Memory B cell (primary cell): ENCODE results near the gene NCLN.
A peak's percentile ranks its signal among the peaks of the same experiment; 100 is the strongest.
"Not testable (repeated sequence)": the region's sequence is repeated elsewhere in the genome, so short reads cannot be mapped to it uniquely, and the experiment has no call there.

ENCODE experiments used
- ATAC-seq: fragments of 150-1000 bp; cut with Tn5 transposase; 2 replicates; pipeline ENCODE4 v1.10.0; 2021; ENCODE audit warnings: low read depth, mild to moderate bottlenecking, moderate library complexity
- DNase-seq, 2 donors: peaks; one replicate each; pipeline ENCODE4 v3.0.0; 2022; ENCODE audit warnings: low spot score in 2 of 2
- H3K27ac Mint-ChIP-seq: one replicate; pipeline ENCODE4 v1.8.0; 2022; ENCODE audit warnings: mild to moderate bottlenecking, moderate library complexity, mixed read lengths
- H3K27me3 Mint-ChIP-seq: one replicate; pipeline ENCODE4 v1.8.0; 2022; ENCODE audit warnings: mixed read lengths
- H3K36me3 Mint-ChIP-seq: one replicate; pipeline ENCODE4 v1.8.0; 2022; ENCODE audit warnings: mild to moderate bottlenecking, mixed read lengths
- H3K4me1 Mint-ChIP-seq: one replicate; pipeline ENCODE4 v1.8.0; 2022; ENCODE audit warnings: mixed read lengths
- H3K4me3 Mint-ChIP-seq: one replicate; pipeline ENCODE4 v1.8.0; 2022; ENCODE audit warnings: mild to moderate bottlenecking, moderate library complexity, mixed read lengths
- H3K9me3 Mint-ChIP-seq: one replicate; pipeline ENCODE4 v1.8.0; 2022; ENCODE audit warnings: mixed read lengths

NCLN gene

GRCh38 chr19:3184847-3185460 is 776 bp upstream of the NCLN start:
- Mint-ChIP-seq H3K36me3 (peaks cover 24% of the 10 kb centered on the region), H3K4me1 (peaks cover 44% of the 10 kb centered on the region)
- DNase-seq = no peak

GRCh38 chr19:3186160-3186688 is 494 bp downstream of the NCLN start:
- Mint-ChIP-seq H3K36me3 (peaks cover 17% of the 10 kb centered on the region), H3K9me3 (no peaks in the 10 kb centered on the region), H3K27ac (peak overlapping the region; percentile 66), H3K4me3 (peak overlapping the region; percentile 100), H3K4me1 (peaks cover 46% of the 10 kb centered on the region), H3K27me3 (no peaks in the 10 kb centered on the region)
- no peak for ATAC-seq
- DNase-seq = no peak

More at GRCh38 chr19:3184847-3185460, 776 bp upstream of the NCLN start:
- ATAC-seq = peak; percentile 25
- Mint-ChIP-seq H3K4me3 (peak overlapping the region; percentile 100), H3K9me3 (no peaks in the 10 kb centered on the region), H3K27ac (peak overlapping the region; percentile 93), H3K27me3 (no peaks in the 10 kb centered on the region)

- no peaks in the 10 kb centered on the region for H3K27me3 Mint-ChIP-seq
- peak overlapping the region; percentile 66 for H3K27ac Mint-ChIP-seq
- H3K4me1 Mint-ChIP-seq = peaks cover 46% of the 10 kb centered on the region
- no peaks in the 10 kb centered on the region for H3K9me3 Mint-ChIP-seq
- peak overlapping the region; percentile 100 for H3K4me3 Mint-ChIP-seq
- DNase-seq (no peak), ATAC-seq (no peak)
- peaks cover 17% of the 10 kb centered on the region for H3K36me3 Mint-ChIP-seq
Observed at GRCh38 chr19:3186891-3187661, 1.3 kb downstream of the NCLN start.

GRCh38 chr19:3187662-3188511 is 2.2 kb downstream of the NCLN start:
- Mint-ChIP-seq H3K27ac (no peak overlapping the region), H3K4me1 (peaks cover 44% of the 10 kb centered on the region), H3K36me3 (peaks cover 16% of the 10 kb centered on the region), H3K9me3 (no peaks in the 10 kb centered on the region), H3K27me3 (no peaks in the 10 kb centered on the region), H3K4me3 (peak overlapping the region; percentile 69)
- DNase-seq = no peak
- no peak for ATAC-seq

GRCh38 chr19:3188627-3189596 is 3.2 kb downstream of the NCLN start:
- peaks cover 17% of the 10 kb centered on the region for H3K36me3 Mint-ChIP-seq
- no peak overlapping the region for H3K27ac Mint-ChIP-seq
- peaks cover 37% of the 10 kb centered on the region for H3K4me1 Mint-ChIP-seq
- DNase-seq = no peak
- H3K4me3 Mint-ChIP-seq = peak overlapping the region; percentile 69
- H3K27me3 Mint-ChIP-seq = no peaks in the 10 kb centered on the region
- ATAC-seq = no peak
- H3K9me3 Mint-ChIP-seq = no peaks in the 10 kb centered on the region

GRCh38 chr19:3189702-3190469 is 4.2 kb downstream of the NCLN start:
- Mint-ChIP-seq H3K27ac (no peak overlapping the region), H3K27me3 (no peaks in the 10 kb centered on the region), H3K36me3 (peaks cover 14% of the 10 kb centered on the region), H3K4me1 (peaks cover 28% of the 10 kb centered on the region), H3K4me3 (no peak overlapping the region), H3K9me3 (no peaks in the 10 kb centered on the region)
- no peak for DNase-seq
- no peak for ATAC-seq

GRCh38 chr19:3190470-3190770 is 4.7 kb downstream of the NCLN start:
- ATAC-seq (no peak), DNase-seq (no peak)
- no peaks in the 10 kb centered on the region for H3K9me3 Mint-ChIP-seq
- H3K27me3 Mint-ChIP-seq = no peaks in the 10 kb centered on the region
- H3K36me3 Mint-ChIP-seq = peaks cover 14% of the 10 kb centered on the region
- H3K27ac Mint-ChIP-seq = no peak overlapping the region
- H3K4me1 Mint-ChIP-seq = peaks cover 24% of the 10 kb centered on the region
- no peak overlapping the region for H3K4me3 Mint-ChIP-seq

GRCh38 chr19:3190921-3191805 is 5.4 kb downstream of the NCLN start:
- H3K4me3 Mint-ChIP-seq = no peak overlapping the region
- no peaks in the 10 kb centered on the region for H3K27me3 Mint-ChIP-seq
- ATAC-seq (no peak), DNase-seq (no peak)
- no peaks in the 10 kb centered on the region for H3K9me3 Mint-ChIP-seq
- no peak overlapping the region for H3K27ac Mint-ChIP-seq
- peaks cover 23% of the 10 kb centered on the region for H3K4me1 Mint-ChIP-seq
- H3K36me3 Mint-ChIP-seq = peaks cover 14% of the 10 kb centered on the region

GRCh38 chr19:3191806-3192104 is 6.0 kb downstream of the NCLN start:
- H3K9me3 Mint-ChIP-seq, H3K27ac Mint-ChIP-seq, DNase-seq, H3K4me3 Mint-ChIP-seq, ATAC-seq, H3K27me3 Mint-ChIP-seq: not testable (repeated sequence)
- Mint-ChIP-seq H3K4me1 (peaks cover 19% of the 10 kb centered on the region), H3K36me3 (peaks cover 14% of the 10 kb centered on the region)

- DNase-seq (no peak), ATAC-seq (no peak)
- Mint-ChIP-seq H3K4me1 (peaks cover 14% of the 10 kb centered on the region), H3K27me3 (no peaks in the 10 kb centered on the region), H3K36me3 (peaks cover 14% of the 10 kb centered on the region), H3K27ac (no peak overlapping the region), H3K4me3 (no peak overlapping the region), H3K9me3 (no peaks in the 10 kb centered on the region)
Observed at GRCh38 chr19:3192228-3192635, 6.5 kb downstream of the NCLN start.

GRCh38 chr19:3192684-3193083 is 7.0 kb downstream of the NCLN start:
- Mint-ChIP-seq H3K4me1 (peaks cover 13% of the 10 kb centered on the region), H3K27me3 (no peaks in the 10 kb centered on the region), H3K36me3 (peaks cover 14% of the 10 kb centered on the region), H3K27ac (no peak overlapping the region), H3K9me3 (no peaks in the 10 kb centered on the region), H3K4me3 (no peak overlapping the region)
- ATAC-seq = no peak
- no peak for DNase-seq
